ENCODE data around the gene HMX1. TPM values are rescaled to one million over a fixed set of nuclear protein-coding genes. Genes with fewer than 3 reads are reported as not detected.

The HMX1 gene
- total and polyA plus RNA-seq, 9 donors = 0.08 to 0.21 (median 0.12) TPM; not detected in 1

DNA sequence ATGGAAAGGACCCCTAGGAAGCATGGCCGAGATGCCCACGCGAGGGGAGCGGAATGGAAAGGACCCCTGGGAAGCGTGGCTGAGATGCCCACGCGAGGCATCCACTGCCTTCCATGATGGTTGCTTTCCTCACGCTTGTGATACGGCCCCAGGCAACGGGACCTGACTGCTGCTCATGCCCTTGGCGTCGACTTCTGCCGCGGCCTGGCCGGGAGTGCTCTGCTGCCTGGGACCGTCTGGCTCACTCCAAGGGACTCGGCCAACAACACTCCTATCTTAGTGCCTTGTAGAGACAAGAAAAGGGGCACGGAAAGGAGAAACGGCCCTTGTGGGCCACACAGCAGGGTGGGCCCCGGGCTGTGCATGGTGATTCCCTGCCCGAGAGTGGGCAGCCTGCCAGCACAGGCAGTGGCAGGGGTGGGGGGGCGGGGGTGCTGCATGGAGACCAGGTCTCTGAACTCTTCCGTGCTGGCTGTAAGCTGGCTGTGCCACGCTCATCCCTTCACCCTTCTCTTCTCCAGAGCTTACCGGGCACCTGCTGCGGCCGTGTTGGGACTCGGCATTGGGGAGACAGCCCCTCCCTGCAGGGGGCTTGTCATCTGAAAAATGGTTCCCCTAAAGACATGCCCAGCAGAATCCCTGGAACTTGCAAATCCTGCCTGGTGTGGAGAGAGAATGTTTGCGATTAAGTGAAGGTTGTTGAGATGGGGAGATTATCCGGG, 38.6 kb upstream of the HMX1 start:
- Histone ChIP-seq H3K4me3 (ENCODE audit: low read length) (no peak overlapping the region), H3K9me3 (replicated peaks; ENCODE audit: control insufficient read depth, low read depth, low read length) (no peaks in the 10 kb centered on the region), H3K4me1 (ENCODE audit: control insufficient read depth, insufficient read depth, low read length) (peaks cover 3% of the 10 kb centered on the region), H3K36me3 (ENCODE audit: control insufficient read depth, insufficient read depth, low read length) (no peaks in the 10 kb centered on the region), H3K27ac (ENCODE audit: low read length) (no peak overlapping the region), H3K27me3 (ENCODE audit: control insufficient read depth, insufficient read depth, low read length) (peaks cover 36% of the 10 kb centered on the region)
- no peak for DNase-seq
- 77% methylated on average over 25 of the region's 30 CpGs for WGBS (ENCODE audit: insufficient coverage)

DNA sequence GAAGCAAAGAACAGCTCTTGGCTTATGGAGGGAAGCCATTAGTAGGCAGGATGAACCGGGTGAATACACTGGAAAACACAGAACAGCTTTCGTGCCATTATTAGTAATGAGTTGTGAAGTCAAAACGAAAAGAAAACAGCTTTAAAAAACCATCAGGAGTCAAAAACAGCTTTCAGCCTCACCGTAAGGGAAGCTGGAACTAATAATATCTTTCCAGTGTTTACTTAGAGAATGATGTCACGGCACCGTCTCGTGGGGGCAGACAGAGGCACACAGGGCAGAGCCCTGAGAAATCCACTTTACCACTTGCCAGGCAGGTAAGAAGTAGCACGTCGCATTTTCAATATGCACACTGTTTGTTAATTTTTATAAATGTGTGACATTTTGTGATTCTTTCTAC, 37.9 kb upstream of the HMX1 start:
- DNase-seq = peak; percentile 22
- H3K9me3 ChIP-seq (replicated peaks; ENCODE audit: control insufficient read depth, low read depth, low read length) = no peaks in the 10 kb centered on the region
- 0% methylated on average over 2 of the region's 9 CpGs for WGBS (ENCODE audit: insufficient coverage)
- peaks cover 3% of the 10 kb centered on the region for H3K4me1 ChIP-seq (ENCODE audit: control insufficient read depth, insufficient read depth, low read length)
- H3K36me3 ChIP-seq (ENCODE audit: control insufficient read depth, insufficient read depth, low read length) = no peaks in the 10 kb centered on the region
- H3K4me3 ChIP-seq (ENCODE audit: low read length) = no peak overlapping the region
- no peak overlapping the region for H3K27ac ChIP-seq (ENCODE audit: low read length)
- H3K27me3 ChIP-seq (ENCODE audit: control insufficient read depth, insufficient read depth, low read length) = peaks cover 37% of the 10 kb centered on the region

DNA sequence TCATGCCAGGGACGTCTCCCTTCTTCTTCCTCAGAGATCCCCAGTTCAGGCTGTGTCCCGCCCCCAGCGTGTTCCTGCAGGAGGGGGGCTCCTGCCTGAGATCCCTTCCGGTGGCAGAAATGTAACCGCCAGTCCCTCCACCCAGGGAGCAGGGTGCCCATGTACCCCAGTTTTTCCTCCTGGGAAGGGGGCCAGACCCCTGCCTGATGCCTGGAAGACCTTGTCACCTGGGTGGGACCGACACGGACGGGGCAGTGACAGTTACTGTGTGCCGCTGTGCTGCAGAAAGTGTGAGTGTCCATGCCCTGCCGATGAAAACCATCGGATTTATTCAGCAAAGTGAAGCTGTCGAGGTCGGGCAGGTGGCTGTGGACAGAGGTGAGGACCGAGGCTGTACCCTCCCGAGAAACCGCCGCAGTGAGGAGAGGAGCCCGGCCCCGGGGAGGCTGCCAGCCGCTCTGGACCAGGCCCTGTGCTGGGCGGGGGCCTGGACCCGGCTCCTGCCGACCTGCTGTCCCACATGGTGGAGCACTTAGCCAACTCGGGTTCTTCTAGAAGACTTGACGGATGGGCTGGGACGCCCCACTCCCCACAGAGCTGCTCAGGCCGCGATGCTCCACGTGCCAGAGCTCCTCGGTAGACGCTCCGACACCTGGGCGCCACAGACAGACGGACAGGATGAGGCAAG, 36.7 kb upstream of the HMX1 start:
- Histone ChIP-seq H3K9me3 (replicated peaks; ENCODE audit: control insufficient read depth, low read depth, low read length) (no peaks in the 10 kb centered on the region), H3K4me1 (ENCODE audit: control insufficient read depth, insufficient read depth, low read length) (peaks cover 3% of the 10 kb centered on the region), H3K4me3 (ENCODE audit: low read length) (no peak overlapping the region), H3K27ac (ENCODE audit: low read length) (no peak overlapping the region), H3K36me3 (ENCODE audit: control insufficient read depth, insufficient read depth, low read length) (no peaks in the 10 kb centered on the region), H3K27me3 (ENCODE audit: control insufficient read depth, insufficient read depth, low read length) (peaks cover 36% of the 10 kb centered on the region)
- no peak for DNase-seq
- 72% methylated on average over 28 of the region's 34 CpGs for WGBS (ENCODE audit: insufficient coverage)

DNA sequence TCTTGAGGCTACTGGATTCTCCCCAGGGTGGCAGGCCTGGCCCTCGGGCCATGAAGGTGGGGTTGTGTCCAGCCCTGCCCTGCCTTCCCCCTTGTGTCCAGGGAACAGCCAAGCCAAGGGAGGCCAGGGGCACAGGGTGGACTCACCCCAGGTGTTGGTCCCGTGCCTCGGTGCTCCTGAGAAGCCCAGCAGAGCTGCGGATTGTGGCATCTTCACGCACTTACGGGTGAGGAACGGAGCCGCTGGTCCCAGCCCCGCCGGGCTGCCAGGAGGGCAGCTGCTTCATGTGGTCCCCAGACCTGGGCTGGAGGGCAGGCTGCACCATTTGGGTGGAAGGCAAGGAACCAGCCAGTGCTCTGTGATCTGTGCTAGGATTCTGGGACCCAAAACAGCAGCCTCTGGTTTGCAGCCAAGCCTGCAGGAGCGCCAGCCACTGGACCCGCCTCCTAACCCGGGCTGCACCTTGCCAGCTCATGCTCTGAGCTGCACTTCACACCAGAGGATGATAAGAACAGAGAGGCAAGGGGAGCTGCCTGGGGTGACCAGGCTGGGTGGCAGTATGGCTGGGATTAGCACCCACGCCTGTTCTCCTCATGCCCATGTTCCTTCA, 36.1 kb upstream of the HMX1 start:
- 83% methylated on average over 14 of the region's 14 CpGs for WGBS (ENCODE audit: insufficient coverage)
- Histone ChIP-seq H3K4me1 (ENCODE audit: control insufficient read depth, insufficient read depth, low read length) (peaks cover 3% of the 10 kb centered on the region), H3K36me3 (ENCODE audit: control insufficient read depth, insufficient read depth, low read length) (no peaks in the 10 kb centered on the region), H3K4me3 (ENCODE audit: low read length) (no peak overlapping the region), H3K27me3 (ENCODE audit: control insufficient read depth, insufficient read depth, low read length) (peaks cover 36% of the 10 kb centered on the region), H3K9me3 (replicated peaks; ENCODE audit: control insufficient read depth, low read depth, low read length) (no peaks in the 10 kb centered on the region), H3K27ac (ENCODE audit: low read length) (no peak overlapping the region)
- DNase-seq = no peak

DNA sequence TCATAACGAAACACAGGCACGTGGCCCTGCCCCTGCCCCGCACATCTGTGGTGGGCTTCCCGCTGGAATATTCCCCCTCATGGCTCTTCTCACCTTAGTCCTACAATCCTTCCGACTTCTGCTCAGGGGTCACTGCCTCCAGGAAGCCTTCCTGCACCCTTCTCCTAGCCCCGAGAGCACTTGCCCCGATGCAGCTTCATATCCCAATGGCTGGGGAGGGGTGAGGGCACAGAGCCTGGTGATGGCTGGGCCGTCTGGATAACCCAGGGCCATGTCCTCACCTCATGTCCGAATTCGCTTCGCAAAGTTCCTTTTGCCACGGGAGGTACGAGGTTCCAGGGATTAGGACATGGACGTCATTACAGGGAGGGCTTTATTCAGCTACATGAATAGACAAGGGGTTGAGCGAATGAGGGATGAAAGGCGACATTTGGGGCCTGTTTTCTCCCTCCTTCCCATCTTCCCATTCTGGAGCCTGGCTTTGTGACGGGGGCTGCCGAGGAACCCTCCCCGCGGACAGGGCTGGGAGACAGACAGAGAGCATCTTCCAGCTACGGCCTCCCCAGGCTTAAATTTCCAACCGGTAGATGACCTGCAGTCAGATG, 35.5 kb upstream of the HMX1 start:
- WGBS (ENCODE audit: insufficient coverage) = 73% methylated on average over 14 of the region's 22 CpGs
- Histone ChIP-seq H3K4me1 (ENCODE audit: control insufficient read depth, insufficient read depth, low read length) (peaks cover 2% of the 10 kb centered on the region), H3K4me3 (ENCODE audit: low read length) (no peak overlapping the region), H3K36me3 (ENCODE audit: control insufficient read depth, insufficient read depth, low read length) (no peaks in the 10 kb centered on the region), H3K27me3 (ENCODE audit: control insufficient read depth, insufficient read depth, low read length) (peaks cover 31% of the 10 kb centered on the region), H3K27ac (ENCODE audit: low read length) (no peak overlapping the region), H3K9me3 (replicated peaks; ENCODE audit: control insufficient read depth, low read depth, low read length) (peaks cover 2% of the 10 kb centered on the region)
- no peak for DNase-seq

DNA sequence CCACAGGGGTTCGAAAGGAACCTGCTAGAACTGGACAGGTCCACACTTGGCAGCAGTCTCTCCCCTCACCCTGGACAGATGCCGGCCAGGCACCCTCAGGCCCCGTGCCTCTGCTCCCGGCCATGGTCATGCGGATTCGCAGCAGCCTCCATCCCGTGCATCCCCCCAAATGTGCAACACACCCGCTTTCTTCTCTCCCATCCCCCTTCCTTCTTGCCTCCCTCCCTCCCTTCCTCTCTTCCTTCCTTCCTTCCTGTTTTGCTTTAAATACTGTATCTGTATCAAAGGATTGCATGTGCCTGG, 35.0 kb upstream of the HMX1 start:
- 62% methylated on average over 8 of the region's 8 CpGs for WGBS (ENCODE audit: insufficient coverage)
- no peak overlapping the region for H3K27ac ChIP-seq (ENCODE audit: low read length)
- H3K9me3 ChIP-seq (replicated peaks; ENCODE audit: control insufficient read depth, low read depth, low read length) = peaks cover 6% of the 10 kb centered on the region
- H3K4me1 ChIP-seq (ENCODE audit: control insufficient read depth, insufficient read depth, low read length) = no peaks in the 10 kb centered on the region
- DNase-seq = no peak
- no peak overlapping the region for H3K4me3 ChIP-seq (ENCODE audit: low read length)
- H3K36me3 ChIP-seq (ENCODE audit: control insufficient read depth, insufficient read depth, low read length) = no peaks in the 10 kb centered on the region
- H3K27me3 ChIP-seq (ENCODE audit: control insufficient read depth, insufficient read depth, low read length) = peaks cover 27% of the 10 kb centered on the region

DNA sequence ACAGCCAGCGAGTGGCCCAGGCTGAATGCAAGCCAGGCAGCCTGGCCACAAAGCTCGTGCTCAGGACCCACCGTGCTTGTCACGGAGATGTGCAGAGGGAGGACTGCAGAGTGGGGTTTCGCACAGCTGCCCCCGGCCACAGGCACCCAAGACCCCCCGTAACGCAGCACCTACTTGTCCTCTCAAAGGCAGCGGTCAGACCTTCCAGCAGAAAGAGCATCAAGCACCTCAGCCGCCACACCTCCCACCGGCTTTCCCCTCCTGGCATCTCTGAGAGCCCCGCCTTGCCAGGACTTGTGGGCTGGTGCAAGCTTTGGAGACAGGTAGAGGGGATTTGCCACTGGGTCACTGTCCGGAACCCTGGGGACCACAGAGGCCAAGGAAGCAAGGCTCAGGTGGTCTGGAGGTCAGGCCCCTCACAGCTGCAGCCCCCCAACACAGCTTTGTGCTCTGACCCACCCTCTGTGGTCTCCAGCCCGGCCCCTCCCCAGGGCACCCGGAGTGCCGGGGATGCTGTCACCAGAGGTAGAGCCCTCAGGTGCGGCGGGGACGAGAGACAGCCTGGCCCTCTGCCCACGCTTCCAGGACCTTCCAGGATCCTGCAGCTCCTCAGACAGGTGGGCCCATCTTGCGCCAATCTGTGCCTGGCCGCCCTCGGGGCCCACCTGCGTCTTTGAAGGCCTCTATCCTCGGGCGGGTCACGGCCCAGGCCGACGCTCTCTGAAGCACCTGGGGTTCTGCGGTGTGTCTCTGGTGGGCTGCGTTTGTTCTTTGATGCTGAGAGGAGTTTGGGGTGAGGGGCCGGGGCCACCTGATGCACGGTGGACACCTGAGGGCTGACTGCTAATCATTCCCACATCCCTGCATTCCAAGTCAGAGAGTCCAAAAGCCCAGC, 34.4 kb upstream of the HMX1 start:
- H3K9me3 ChIP-seq (replicated peaks; ENCODE audit: control insufficient read depth, low read depth, low read length) = peaks cover 12% of the 10 kb centered on the region
- H3K4me3 ChIP-seq (ENCODE audit: low read length) = no peak overlapping the region
- H3K36me3 ChIP-seq (ENCODE audit: control insufficient read depth, insufficient read depth, low read length) = no peaks in the 10 kb centered on the region
- no peak for DNase-seq
- no peaks in the 10 kb centered on the region for H3K4me1 ChIP-seq (ENCODE audit: control insufficient read depth, insufficient read depth, low read length)
- no peak overlapping the region for H3K27ac ChIP-seq (ENCODE audit: low read length)
- 76% methylated on average over 20 of the region's 33 CpGs for WGBS (ENCODE audit: insufficient coverage)
- peaks cover 27% of the 10 kb centered on the region for H3K27me3 ChIP-seq (ENCODE audit: control insufficient read depth, insufficient read depth, low read length)

DNA sequence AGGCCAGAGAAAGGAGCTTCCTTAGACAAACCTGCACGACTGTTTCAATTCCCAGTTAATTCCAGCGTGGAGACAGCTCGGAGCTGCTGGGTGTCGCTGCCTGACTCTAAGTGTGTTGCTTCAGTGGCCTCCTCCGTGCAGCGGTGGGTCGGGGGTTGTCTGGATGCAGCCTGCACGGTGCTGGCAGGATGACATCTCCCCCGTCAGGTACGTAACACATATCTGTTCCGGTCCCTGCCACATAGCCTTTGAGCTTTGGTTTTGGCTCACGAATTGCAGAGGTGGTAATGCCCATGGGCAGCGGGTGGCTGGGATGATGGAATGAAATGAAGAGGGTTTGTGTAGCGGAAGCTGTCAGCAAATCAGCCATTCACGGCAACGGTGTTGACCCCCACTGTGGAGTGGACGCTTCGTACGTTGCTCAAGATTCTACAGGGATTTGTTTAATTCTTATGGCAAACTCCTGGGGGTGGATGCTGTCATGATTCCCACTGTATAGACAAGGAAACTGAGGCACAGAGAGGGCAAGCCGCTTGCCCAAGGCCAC, 33.7 kb upstream of the HMX1 start:
- H3K4me3 ChIP-seq (ENCODE audit: low read length) = no peak overlapping the region
- no peaks in the 10 kb centered on the region for H3K4me1 ChIP-seq (ENCODE audit: control insufficient read depth, insufficient read depth, low read length)
- H3K36me3 ChIP-seq (ENCODE audit: control insufficient read depth, insufficient read depth, low read length) = no peaks in the 10 kb centered on the region
- WGBS (ENCODE audit: insufficient coverage) = 70% methylated on average over 20 of the region's 20 CpGs
- no peak for DNase-seq
- H3K27me3 ChIP-seq (ENCODE audit: control insufficient read depth, insufficient read depth, low read length) = peaks cover 27% of the 10 kb centered on the region
- H3K9me3 ChIP-seq (replicated peaks; ENCODE audit: control insufficient read depth, low read depth, low read length) = peaks cover 17% of the 10 kb centered on the region
- H3K27ac ChIP-seq (ENCODE audit: low read length) = no peak overlapping the region

DNA sequence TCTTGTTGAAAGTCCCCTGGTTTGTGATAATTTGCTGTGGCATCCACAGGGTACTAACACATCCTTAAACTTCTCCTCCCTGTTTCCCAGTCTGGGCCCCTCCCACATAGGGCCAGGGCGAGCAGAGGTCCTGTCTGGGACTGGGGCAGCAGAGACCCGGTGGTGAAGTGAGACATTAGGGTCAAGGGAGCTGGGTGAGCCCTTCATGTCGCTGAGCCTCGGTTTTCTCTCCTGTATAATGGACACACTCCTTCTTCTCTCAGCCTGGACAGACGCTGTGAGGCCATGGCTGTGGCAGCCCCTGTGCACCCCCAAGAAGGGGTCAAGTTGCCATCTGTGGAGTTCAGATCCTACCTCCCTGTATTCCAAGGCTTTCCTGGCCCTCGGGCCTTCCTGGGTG, 33.0 kb upstream of the HMX1 start:
- Histone ChIP-seq H3K27ac (ENCODE audit: low read length) (no peak overlapping the region), H3K27me3 (ENCODE audit: control insufficient read depth, insufficient read depth, low read length) (peaks cover 27% of the 10 kb centered on the region)
- 50% methylated on average over 4 of the region's 6 CpGs for WGBS (ENCODE audit: insufficient coverage)

More for the DNA sequence above, 33.0 kb upstream of the HMX1 start:
- Histone ChIP-seq H3K4me1 (ENCODE audit: control insufficient read depth, insufficient read depth, low read length) (no peaks in the 10 kb centered on the region), H3K36me3 (ENCODE audit: control insufficient read depth, insufficient read depth, low read length) (no peaks in the 10 kb centered on the region), H3K9me3 (replicated peaks; ENCODE audit: control insufficient read depth, low read depth, low read length) (peaks cover 17% of the 10 kb centered on the region), H3K4me3 (ENCODE audit: low read length) (no peak overlapping the region)
- no peak for DNase-seq

All from muscle of leg (tissue), 11 donors.